HepG2 (cell line): ENCODE results near the gene LURAP1L. TPM values are rescaled to one million over a fixed set of nuclear protein-coding genes. Genes with fewer than 3 reads are reported as not detected.

Source experiments
- ATAC-seq: fragments of 200-7000 bp; cut with Tn5 transposase; 3 replicates; pipeline ENCODE4 v1.9.1; 2020; ENCODE audit warnings: mild to moderate bottlenecking, moderate library complexity
- BruUV-seq: library from RNA; stranded (reverse); fragments of 400-500 nt; replicated peaks from 2 replicates; lab custom pipeline; 2021; lab: Mats Ljungman, UMichigan
- CTCF ChIA-PET: fragments of 300-600 bp; formaldehyde crosslinking; extraction: SDS; loops from one replicate; lab custom pipeline; 2021; ENCODE audit warnings: low total read pairs, inconsistent platforms, low intra/inter-chr PET ratio; lab: Yijun Ruan, JAX
- POLR2A ChIA-PET: fragments of 350-600 bp; sonication (Branson Sonifier 250); formaldehyde crosslinking; loops from one replicate; lab custom pipeline; 2020; ENCODE audit warnings: antibody characterized with exemption, inconsistent platforms; lab: Yijun Ruan, JAX
- DNase-seq: peaks from one replicate; pipeline ENCODE4 v3.0.0-alpha.2; 2015; ENCODE audit warnings: low spot score
- FAIRE-seq: peaks from 3 replicates; lab custom pipeline; 2011; peaks lifted over from hg19 to GRCh38; lab: Jason Lieb, UNC
- H2AFZ ChIP-seq: one replicate; pipeline ENCODE4 v1.6.1; 2011; ENCODE audit warnings: low read length, inconsistent platforms
- H3K27ac ChIP-seq: fragments of 300-600 bp; 3 replicates; pipeline ENCODE4 v1.8.0; 2011; ENCODE audit warnings: mixed run types, mild to moderate bottlenecking, mixed read lengths, low read length, inconsistent platforms; ENCODE audit not compliant: insufficient read depth; ENCODE audit errors: extremely low read length
- H3K27me3 ChIP-seq, 2 experiments: fragments of 200-600 bp in 1 of 2; 2 replicates in 1 of 2; 3 replicates in 1 of 2; pipeline versions ENCODE4 v1.6.0 to v1.8.0; 2011; ENCODE audit warnings: low read length in 2 of 2, mild to moderate bottlenecking in 2 of 2, moderate library complexity in 2 of 2, inconsistent platforms in 1 of 2; ENCODE audit not compliant: insufficient read depth in 2 of 2, control insufficient read depth in 1 of 2
- H3K36me3 ChIP-seq, 2 experiments: fragments of 200-600 bp in 1 of 2; replicated peaks in 1 of 2; 2 replicates in 1 of 2; 3 replicates in 1 of 2; pipeline versions ENCODE4 v1.5.1 to v1.8.0; 2011; ENCODE audit warnings: low read length in 2 of 2, inconsistent platforms in 1 of 2; ENCODE audit not compliant: insufficient read depth in 2 of 2, control insufficient read depth in 1 of 2
- H3K4me1 ChIP-seq: 2 replicates; pipeline ENCODE4 v1.5.1; 2012; ENCODE audit warnings: low read length, inconsistent platforms; ENCODE audit not compliant: insufficient read depth
- H3K4me2 ChIP-seq: 2 replicates; pipeline ENCODE4 v1.6.0; 2011; ENCODE audit warnings: low read depth, low read length, inconsistent platforms
- H3K4me3 ChIP-seq, 3 experiments: fragments of 200-600 bp in 1 of 3; sonication (generic), shearing (Covaris generic) in 1 of 3; replicated peaks in 1 of 3; 2 replicates each; pipeline ENCODE4 v1.5.1; 2011 to 2016; ENCODE audit warnings: low read length in 3 of 3, inconsistent platforms in 2 of 3, low read depth in 2 of 3, mild to moderate bottlenecking in 2 of 3, control low read depth in 1 of 3, mixed read lengths in 1 of 3; ENCODE audit not compliant: insufficient read depth in 1 of 3
- H3K79me2 ChIP-seq: one replicate; pipeline ENCODE4 v1.6.1; 2011; ENCODE audit warnings: low read length, inconsistent platforms; ENCODE audit not compliant: insufficient read depth
- H3K9ac ChIP-seq: 2 replicates; pipeline ENCODE4 v1.6.0; 2011; ENCODE audit warnings: mild to moderate bottlenecking, low read depth, low read length, inconsistent platforms; ENCODE audit not compliant: insufficient read depth
- H3K9me3 ChIP-seq: 2 replicates; pipeline ENCODE4 v1.5.1; 2012; ENCODE audit warnings: mild to moderate bottlenecking, low read length
- H4K20me1 ChIP-seq: 2 replicates; pipeline ENCODE4 v1.6.0; 2011; ENCODE audit warnings: inconsistent platforms, mild to moderate bottlenecking, low read length, moderate library complexity; ENCODE audit not compliant: insufficient read depth
- IRF2 ChIP-seq: IDR thresholded peaks from 2 replicates; pipeline ENCODE4 v1.6.1; 2018; ENCODE audit warnings: missing genetic modification reagents, missing compliant biosample characterization
- LBX2 ChIP-seq: sonication (generic); formaldehyde crosslinking; IDR thresholded peaks from 2 replicates; pipeline ENCODE4 v1.5.0; 2020; ENCODE audit warnings: missing genetic modification reagents, mild to moderate bottlenecking, borderline replicate concordance
- MIXL1 ChIP-seq: IDR thresholded peaks from 2 replicates; pipeline ENCODE4 v1.6.1; 2016
- MXD4 ChIP-seq: IDR thresholded peaks from 2 replicates; pipeline ENCODE4 v1.6.1; 2016; ENCODE audit warnings: mild to moderate bottlenecking, missing biosample characterization, missing genetic modification reagents
- NCOR1 ChIP-seq: fragments of 200-600 bp; sonication (generic); IDR thresholded peaks from 2 replicates; pipeline ENCODE4 v1.7.0; 2017; ENCODE audit warnings: antibody characterized with exemption, low read length, borderline replicate concordance
- NR3C1 ChIP-seq: sonication (generic); formaldehyde crosslinking; IDR thresholded peaks from 2 replicates; pipeline ENCODE4 v1.4.0; 2020; ENCODE audit warnings: missing genetic modification reagents
- PITX1 ChIP-seq: sonication (generic); formaldehyde crosslinking; IDR thresholded peaks from 2 replicates; pipeline ENCODE4 v1.5.1; 2020; ENCODE audit warnings: mild to moderate bottlenecking, missing genetic modification reagents
- TRIM24 ChIP-seq: sonication (generic); formaldehyde crosslinking; IDR thresholded peaks from 2 replicates; pipeline ENCODE4 v1.8.0; 2022; ENCODE audit warnings: mild to moderate bottlenecking, missing genetic modification reagents
- ZNF24 ChIP-seq: fragments of 450-650 bp; IDR thresholded peaks from 2 replicates; pipeline ENCODE4 v1.6.1; 2017; ENCODE audit warnings: antibody characterized with exemption, mild to moderate bottlenecking
- ZNF430 ChIP-seq: sonication (generic); formaldehyde crosslinking; IDR thresholded peaks from 2 replicates; pipeline ENCODE4 v1.9.0; 2021; ENCODE audit warnings: mild to moderate bottlenecking, missing genetic modification reagents
- WGBS: methylation state at CpG from one replicate; pipeline ENCODE4 v1.1.6; 2017; ENCODE audit warnings: low lambda C conversion rate; 5-methylcytosine and 5-hydroxymethylcytosine counted together
- in situ Hi-C: cut with HindIII; loops from 2 replicates; pipeline ENCODE4 v1.10.0; 2017; ENCODE audit warnings: low pct_unique_long_range_greater_than_20kb; ENCODE audit not compliant: extremely low pct_ligation_motif_present
- intact Hi-C: fragments of 100-400 bp; cut with micrococcal nuclease; formaldehyde crosslinking; loops from one replicate; pipeline ENCODE4 v1.10.0; 2022; ENCODE audit not compliant: unreplicated experiment
- polyA plus RNA-seq, 8 experiments: library from polyadenylated mRNA; depleted of rRNA in 3 of 8; stranded (reverse) in 7 of 8; unstranded in 1 of 8; fragments of >200 nt; fragmentation: Illumina TruSeq in 4 of 8; extraction: Trizol in 4 of 8; gene quantifications; 2 replicates each; pipeline versions ENCODE4 v1.2.1 to v1.2.3, GENCODE V29; 2011 to 2016; ENCODE audit warnings: low read depth in 4 of 8, missing spikeins in 1 of 8, mixed read lengths in 1 of 8; ENCODE audit not compliant: insufficient read depth in 1 of 8
- total RNA-seq, 5 experiments: library from RNA; depleted of rRNA; stranded (reverse); fragments of >200 nt; fragmentation: Illumina TruSeq; extraction: Trizol; gene quantifications; 2 replicates each; pipeline ENCODE4 v1.2.3, GENCODE V29; 2016; ENCODE audit warnings: low read depth in 1 of 5
- TF ChIP-seq, protein P1 (sequence below): sonication (generic); formaldehyde crosslinking; IDR thresholded peaks from 2 replicates; pipeline ENCODE4 v1.9.0; 2022; ENCODE audit warnings: low read depth, missing genetic modification reagents

LURAP1L gene
- total and polyA plus RNA-seq, 2 of the 13 experiments (the other 11 are each of a cell fraction or from before 2014, with no cell fraction given): 6.7 to 16.6 TPM

DNA sequence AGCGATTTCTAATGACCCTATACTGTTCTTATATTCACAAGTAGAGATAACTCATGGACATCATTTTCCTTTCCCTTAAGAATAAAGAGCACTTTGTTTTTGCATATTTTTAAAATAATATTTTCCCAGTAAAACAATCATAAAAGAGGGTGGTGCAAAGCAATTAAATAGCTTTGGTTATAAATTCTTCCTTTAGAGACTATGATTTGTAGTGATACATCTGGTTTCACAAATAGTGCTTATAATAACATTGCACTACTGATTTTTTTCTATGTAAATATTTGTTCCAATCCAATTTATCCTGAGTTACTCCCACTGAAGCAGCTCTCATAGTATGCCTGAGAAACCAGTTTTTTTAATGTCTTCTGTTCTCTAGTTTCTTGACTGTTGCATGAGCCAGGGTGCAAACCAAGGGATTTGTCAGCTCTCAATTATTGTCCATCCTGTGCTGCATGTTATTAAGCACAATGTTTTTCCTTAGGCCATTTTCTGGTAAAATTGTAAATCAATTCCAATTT lies 74.7 kb downstream of the LURAP1L start:
- Histone ChIP-seq H4K20me1 (peaks cover 4% of the 10 kb centered on the region; the same call in 1 of the 2 replicates), H3K27ac (no peak overlapping the region), H3K9me3 (no peaks in the 10 kb centered on the region), H3K79me2 (no peaks in the 10 kb centered on the region), H3K4me2 (no peak overlapping the region), H3K36me3 (no peaks in the 10 kb centered on the region), H3K27me3 (no peaks in the 10 kb centered on the region), H3K9ac (no peak overlapping the region), H2AFZ (no peak overlapping the region), H3K4me1 (no peaks in the 10 kb centered on the region), H3K4me3 (no peak overlapping the region)
- ATAC-seq (no peak), DNase-seq (no peak), FAIRE-seq (no peak)
- TF ChIP-seq NR3C1: no peak
- TF ChIP-seq TRIM24 (CRISPR knock-in tag): no peak
- TF ChIP-seq MXD4 (CRISPR knock-in tag): no peak
- no peak for TF ChIP-seq MIXL1 (CRISPR knock-in tag)
- TF ChIP-seq NCOR1: no peak
- TF ChIP-seq ZNF430 (CRISPR knock-in tag): no peak
- no peak for TF ChIP-seq LBX2 (CRISPR knock-in tag)
- no peak for TF ChIP-seq ZNF24
- TF ChIP-seq, protein P1, sequence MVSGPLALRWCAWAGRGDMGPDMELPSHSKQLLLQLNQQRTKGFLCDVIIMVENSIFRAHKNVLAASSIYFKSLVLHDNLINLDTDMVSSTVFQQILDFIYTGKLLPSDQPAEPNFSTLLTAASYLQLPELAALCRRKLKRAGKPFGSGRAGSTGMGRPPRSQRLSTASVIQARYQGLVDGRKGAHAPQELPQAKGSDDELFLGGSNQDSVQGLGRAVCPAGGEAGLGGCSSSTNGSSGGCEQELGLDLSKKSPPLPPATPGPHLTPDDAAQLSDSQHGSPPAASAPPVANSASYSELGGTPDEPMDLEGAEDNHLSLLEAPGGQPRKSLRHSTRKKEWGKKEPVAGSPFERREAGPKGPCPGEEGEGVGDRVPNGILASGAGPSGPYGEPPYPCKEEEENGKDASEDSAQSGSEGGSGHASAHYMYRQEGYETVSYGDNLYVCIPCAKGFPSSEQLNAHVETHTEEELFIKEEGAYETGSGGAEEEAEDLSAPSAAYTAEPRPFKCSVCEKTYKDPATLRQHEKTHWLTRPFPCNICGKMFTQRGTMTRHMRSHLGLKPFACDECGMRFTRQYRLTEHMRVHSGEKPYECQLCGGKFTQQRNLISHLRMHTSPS (CRISPR knock-in tag): no peak
- no peak for TF ChIP-seq PITX1
- TF ChIP-seq IRF2 (CRISPR knock-in tag): no peak
- ChIA-PET CTCF (no interaction called here), POLR2A (no interaction called here)
- no TSS peak for BruUV-seq
- intact Hi-C loops: loop anchor here (10.0 kb wide), 1 partner anchor 115 kb away; no protein-coding TSS in a partner anchor
- in situ Hi-C loops: no loop called here
- WGBS: 25% methylated on average over 1 of the region's 1 CpG
